Middle frontal gyrus (tissue), 1 donor: ENCODE results near the gene GCH1.
"Not testable (repeated sequence)": the region's sequence is repeated elsewhere in the genome, so short reads cannot be mapped to it uniquely, and the experiment has no call there.

ENCODE experiments used
- DNase-seq: peaks from one replicate; pipeline ENCODE4 v3.0.0-alpha.2; 2015; ENCODE audit warnings: low spot score; ENCODE audit errors: extremely low spot score

Gene GCH1

GRCh38 chr14:54908973-54909372 is 6.3 kb upstream of the GCH1 start:
- not testable (repeated sequence) for DNase-seq

DNA sequence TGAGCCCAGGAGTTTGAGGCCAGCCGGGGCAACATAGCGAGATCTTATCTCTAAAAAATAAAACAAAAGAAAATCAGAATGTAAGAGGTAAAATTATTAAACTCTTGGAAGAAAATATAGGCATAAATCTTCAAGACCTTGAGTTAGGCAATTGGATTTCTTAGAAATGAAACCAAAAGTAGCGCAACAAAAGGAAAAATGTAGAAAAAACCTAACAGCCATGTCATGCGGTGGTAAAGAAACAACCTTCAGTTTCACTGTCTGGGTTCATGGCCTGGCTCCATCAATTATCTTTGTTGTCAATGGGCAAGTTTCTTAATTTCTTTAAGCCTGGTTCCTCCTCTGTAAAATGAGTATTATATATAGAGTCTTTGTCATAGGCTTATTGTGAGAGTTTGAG is 5.6 kb upstream of the GCH1 start:
- DNase-seq = no peak

DNA sequence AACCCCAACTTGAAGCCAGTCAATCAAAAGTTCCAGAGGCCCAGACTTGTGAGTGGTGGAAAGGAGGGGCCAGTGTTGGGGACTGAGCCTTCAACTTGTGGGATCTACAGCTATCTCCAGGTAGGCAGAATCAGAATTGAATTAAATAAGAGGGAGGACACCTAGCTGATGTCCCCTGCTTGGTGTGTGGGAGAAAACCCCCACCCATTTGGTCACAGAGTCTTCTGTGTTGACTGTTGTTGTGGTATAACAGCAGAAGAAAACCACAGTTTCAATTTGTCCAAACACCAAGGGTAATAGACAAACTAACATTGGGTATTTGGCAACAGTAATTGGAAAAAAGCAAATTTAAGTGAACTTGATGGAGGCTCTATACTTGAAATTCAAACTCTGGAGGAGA is 3.4 kb upstream of the GCH1 start:
- DNase-seq = no peak

- no peak for DNase-seq
Measured at GRCh38 chr14:54902143-54902520, 494 bp downstream of the GCH1 start.

GRCh38 chr14:54901380-54902142 is 1.1 kb downstream of the GCH1 start:
- no peak for DNase-seq

DNA sequence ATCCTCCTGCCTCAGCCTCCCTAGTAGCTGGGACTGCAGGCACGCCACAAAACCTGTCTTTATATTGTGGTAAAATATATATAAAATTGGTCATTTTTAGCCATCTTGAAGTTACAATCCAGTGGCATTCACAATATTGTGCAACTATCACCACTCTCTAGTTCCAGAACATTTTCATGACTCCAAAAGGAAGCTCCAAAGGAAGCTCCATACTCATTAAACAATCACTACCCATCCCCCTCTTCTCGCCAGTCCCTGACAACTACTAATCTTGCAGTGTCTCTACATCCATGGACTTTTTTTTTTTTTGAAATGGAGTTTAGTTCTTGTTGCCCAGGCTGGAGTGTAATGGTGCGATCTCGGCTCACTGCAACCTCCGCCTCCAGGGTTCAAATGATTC is 3.1 kb downstream of the GCH1 start:
- DNase-seq = no peak

DNA sequence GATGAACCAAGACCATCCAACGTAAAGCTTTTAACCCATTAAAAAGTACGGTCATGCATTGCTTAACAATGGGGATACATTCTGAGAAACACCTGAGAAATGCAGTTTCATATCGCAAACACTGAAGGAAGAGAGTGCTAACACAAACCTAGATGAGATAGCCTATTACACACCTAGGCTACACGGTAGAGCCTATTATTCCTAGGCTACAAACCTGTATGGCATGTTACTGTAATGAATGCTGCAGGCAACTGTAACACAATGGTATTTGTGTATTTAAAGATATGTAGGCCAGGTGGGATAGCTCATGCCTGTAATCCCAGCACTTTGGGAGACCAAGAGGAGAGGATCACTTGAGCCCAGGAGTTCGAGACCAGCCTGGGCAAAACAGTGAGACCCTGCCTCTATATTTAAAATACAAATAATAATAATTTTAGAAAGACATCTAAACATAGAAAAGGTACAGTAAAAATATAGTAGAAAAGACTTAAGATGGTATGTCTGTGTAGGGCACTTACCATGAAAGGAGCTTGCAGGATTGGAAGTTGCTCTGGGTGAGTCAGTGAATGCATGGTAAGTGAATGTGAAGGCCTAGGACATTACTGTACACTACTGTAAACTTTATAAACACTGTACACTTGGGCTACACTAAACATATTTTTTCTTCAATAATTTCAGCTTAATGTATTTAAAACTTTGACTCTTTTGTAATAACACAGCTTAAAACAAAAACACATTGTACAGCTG is 4.6 kb downstream of the GCH1 start:
- DNase-seq = not testable (repeated sequence)

GRCh38 chr14:54895683-54896082 is 6.9 kb downstream of the GCH1 start:
- no peak for DNase-seq

DNA sequence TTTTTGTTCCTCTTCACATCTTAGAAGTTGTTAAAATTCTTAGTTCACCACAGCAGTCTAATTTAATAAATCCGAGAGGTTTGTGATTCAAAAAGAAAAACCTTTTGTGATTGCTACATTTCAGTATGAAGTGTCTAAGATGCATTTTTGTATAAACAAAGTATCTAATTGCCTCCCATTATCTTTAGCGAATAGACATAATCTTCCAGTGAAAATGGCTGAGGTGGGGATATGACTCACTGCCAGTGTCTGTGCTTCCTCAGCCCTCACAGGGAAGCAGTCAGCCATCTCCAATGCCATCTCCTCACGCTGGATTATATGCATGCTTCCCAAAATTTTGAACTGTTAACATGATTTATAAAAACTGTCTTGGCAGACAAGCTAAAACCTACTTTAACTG is 7.6 kb downstream of the GCH1 start:
- DNase-seq = no peak

GRCh38 chr14:54893151-54893760 is 9.4 kb downstream of the GCH1 start:
- DNase-seq = no peak

DNA sequence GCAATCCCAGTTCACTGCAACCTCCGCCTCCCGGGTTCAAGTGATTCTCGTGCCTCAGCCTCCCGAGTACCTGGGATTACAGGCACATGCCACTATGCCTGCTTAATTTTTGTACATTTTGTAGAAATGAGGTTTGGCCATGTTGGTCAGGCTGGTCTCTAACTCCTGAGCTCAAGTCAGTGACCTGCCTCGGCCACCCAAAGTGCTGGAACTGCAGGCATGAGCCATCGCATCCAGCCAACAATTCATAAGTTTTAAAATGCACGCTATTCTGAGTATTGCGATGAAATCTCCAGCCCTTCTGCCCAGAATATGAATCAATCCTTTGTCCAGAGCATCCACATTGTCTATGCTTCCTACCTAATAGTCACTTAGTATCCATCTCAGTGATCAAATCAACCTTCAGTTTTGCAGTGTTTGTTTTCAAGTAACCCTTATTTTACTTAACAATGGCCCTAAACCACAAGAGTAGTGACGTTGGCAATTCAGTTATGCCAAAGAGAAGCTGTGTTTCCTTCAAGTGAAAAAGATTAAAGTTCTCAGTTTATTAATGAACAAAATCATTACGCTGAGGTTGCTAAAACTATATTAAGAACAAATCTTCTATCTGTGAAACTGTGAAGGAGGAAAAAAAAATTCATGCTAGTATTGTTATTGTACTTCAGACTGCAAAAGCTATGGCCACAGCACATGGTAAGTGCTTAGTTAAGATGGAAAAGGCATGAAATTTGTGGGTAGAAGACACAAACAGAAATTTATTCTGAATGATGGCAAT is 11.0 kb downstream of the GCH1 start:
- DNase-seq = no peak

- no peak for DNase-seq
Measured at GRCh38 chr14:54890788-54891187, 11.8 kb downstream of the GCH1 start.

DNA sequence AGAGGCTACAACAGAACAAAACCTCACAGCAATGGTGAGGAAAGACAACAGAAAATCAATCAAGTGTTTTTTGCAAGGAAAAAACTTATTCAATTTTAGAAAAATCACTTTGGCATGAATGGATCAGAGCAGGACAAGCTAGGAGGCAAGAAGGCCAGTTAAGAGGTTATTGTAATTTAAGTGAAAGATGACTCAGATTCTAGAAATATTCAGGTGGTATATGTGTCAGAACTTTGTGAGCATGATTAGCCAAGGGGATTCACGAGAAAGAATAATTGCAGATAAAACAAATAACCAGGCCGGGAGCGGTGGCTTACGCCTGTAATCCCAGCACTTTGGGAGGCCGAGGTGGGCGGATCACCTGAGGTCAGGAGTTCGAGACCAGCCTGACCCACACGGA is 12.7 kb downstream of the GCH1 start:
- no peak for DNase-seq

DNA sequence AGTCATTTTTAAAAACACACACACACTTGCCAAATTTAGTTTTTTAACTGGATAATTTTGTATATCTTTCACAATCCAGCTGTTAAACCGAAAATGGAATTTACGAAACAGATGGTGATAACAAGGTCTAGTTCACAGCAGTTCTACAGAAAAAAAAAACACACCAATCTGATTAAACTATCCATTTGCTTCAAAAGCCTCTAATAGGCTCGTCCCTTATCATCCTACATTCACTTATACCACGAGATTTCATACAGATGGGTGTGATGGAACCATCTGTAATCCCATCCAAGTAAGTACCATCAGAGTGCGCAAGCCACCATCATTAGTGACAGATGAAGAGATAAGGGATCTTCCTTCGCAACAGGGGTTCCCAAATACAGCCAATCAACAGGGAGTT is 20.1 kb downstream of the GCH1 start:
- no peak for DNase-seq

GRCh38 chr14:54881761-54882401 is 20.7 kb downstream of the GCH1 start:
- no peak for DNase-seq

DNA sequence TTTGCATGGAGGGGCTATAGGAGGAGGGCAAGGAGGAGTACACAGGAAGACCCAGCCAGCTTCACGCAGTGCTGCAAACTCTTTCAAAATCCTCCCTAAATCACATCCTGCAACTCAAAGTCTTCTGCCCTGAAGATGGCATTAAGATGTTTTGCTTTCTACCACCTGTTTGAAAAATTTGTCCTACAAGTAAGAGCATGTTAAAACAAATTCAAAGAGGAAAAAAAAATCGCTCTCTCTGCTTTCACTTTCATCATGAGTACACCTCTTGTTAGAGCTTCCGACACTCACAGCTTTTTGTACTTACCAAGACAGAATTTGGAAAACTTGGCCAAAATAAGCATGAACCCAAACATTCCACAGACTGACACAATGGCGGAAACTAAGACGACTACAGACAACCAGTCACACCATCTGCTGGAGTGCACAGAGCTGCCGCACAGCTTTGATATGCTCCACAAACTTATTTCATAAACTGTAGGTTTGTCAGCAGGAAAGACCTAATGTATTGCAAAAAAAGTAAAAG is 21.3 kb downstream of the GCH1 start:
- DNase-seq = no peak

DNA sequence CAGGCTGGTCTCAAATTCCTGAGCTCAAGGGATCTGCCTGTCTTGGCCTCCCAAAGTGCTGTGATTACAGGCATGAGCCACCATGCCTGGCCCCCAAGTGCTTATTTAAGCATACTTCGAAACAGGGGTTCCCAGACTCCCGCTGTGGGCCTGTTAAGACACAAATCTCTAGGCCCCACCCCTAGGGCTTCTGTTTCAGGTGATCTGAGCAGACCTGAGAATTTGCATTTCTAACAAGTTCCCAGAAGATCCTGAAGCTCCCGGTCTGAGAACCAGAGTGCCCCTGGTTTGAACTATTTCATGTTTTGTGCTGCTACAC is 25.0 kb downstream of the GCH1 start:
- no peak for DNase-seq

DNA sequence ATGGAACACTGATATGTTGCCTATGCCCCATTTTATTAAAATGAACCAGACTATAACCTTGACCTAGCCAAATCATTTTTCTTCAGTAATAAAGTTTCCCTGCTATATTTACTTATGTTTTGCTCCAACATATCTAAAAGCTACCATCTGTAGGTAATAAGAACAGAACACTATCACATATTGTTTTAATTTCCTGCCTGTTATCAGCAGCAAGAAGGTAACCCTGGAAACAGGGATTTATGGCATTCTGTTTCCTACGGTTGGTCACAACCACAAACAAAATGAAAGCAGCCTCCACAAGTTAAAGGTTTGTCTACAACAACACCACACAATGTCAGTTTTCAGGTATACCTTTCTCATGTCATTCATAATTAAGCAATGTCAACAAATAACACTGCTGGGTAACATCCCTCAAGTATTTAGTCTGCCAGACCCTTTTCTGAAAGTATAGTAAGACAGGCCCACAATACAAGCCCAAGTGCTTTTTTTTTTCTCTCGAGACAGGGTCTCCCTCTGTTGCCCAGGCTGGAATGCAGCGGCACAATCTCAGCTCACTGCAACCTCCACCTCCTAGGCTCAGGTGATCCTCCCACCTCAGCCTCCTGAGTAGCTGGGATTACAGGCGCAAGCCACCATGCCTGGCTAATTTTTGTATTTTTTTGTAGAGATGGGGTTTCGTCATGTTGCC is 25.5 kb downstream of the GCH1 start:
- DNase-seq = no peak

DNA sequence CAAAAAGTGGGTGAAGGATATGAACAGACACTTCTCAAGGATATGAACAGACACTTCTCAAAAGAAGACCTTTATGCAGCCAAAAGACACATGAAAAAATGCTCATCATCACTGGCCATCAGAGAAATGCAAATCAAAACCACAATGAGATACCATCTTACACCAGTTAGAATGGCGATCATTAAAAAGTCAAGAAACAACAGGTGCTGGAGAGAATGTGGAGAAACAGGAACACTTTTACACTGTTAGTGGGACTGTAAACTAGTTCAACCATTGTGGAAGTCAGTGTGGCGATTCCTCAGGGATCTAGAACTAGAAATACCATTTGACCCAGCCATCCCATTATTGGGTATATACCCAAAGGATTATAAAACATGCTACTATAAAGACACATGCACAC is 27.0 kb downstream of the GCH1 start:
- not testable (repeated sequence) for DNase-seq
